GM19452 (cell line): ENCODE data around the gene MPPED1.

Experiments used
- ATAC-seq: cut with Tn5 transposase; IDR thresholded peaks from one replicate; pipeline ENCODE4 v1.9.1; 2021; ENCODE audit not compliant: unreplicated experiment

The MPPED1 gene

GRCh38 chr22:43491177-43491576 is 79.4 kb downstream of the MPPED1 start:
- ATAC-seq = no peak

GRCh38 chr22:43491737-43492136 is 79.9 kb downstream of the MPPED1 start:
- ATAC-seq = no peak

- ATAC-seq = no peak
These were observed 81.5 kb downstream of the MPPED1 start for GRCh38 chr22:43493297-43493696.

GRCh38 chr22:43497956-43498855 is 86.4 kb downstream of the MPPED1 start:
- ATAC-seq = no peak

GRCh38 chr22:43498856-43499253 is 87.0 kb downstream of the MPPED1 start:
- no peak for ATAC-seq

- ATAC-seq = no peak
These were observed 89.3 kb downstream of the MPPED1 start for GRCh38 chr22:43500792-43501785.

- no peak for ATAC-seq
These were observed 90.1 kb downstream of the MPPED1 start for GRCh38 chr22:43501878-43502277.

GRCh38 chr22:43502306-43502874 is 90.6 kb downstream of the MPPED1 start:
- no peak for ATAC-seq

GRCh38 chr22:43504068-43504467 is 92.3 kb downstream of the MPPED1 start:
- ATAC-seq = no peak

- ATAC-seq = no peak
These were observed 93.0 kb downstream of the MPPED1 start for GRCh38 chr22:43504666-43505261.

- ATAC-seq = no peak
These were observed 93.6 kb downstream of the MPPED1 start for GRCh38 chr22:43505423-43505822.

- ATAC-seq = no peak
These were observed 94.1 kb downstream of the MPPED1 start for GRCh38 chr22:43505896-43506295.

GRCh38 chr22:43506487-43506886 is 94.7 kb downstream of the MPPED1 start:
- no peak for ATAC-seq

- ATAC-seq = no peak
These were observed 95.4 kb downstream of the MPPED1 start for GRCh38 chr22:43507235-43507634.

GRCh38 chr22:43508489-43508888 is 96.7 kb downstream of the MPPED1 start:
- no peak for ATAC-seq

GRCh38 chr22:43509337-43509736 is 97.5 kb downstream of the MPPED1 start:
- no peak for ATAC-seq

GRCh38 chr22:43510281-43511070 is 98.7 kb downstream of the MPPED1 start:
- no peak for ATAC-seq

- no peak for ATAC-seq
These were observed 99.6 kb downstream of the MPPED1 start for GRCh38 chr22:43511276-43511910.

GRCh38 chr22:43512279-43512678 is 100.5 kb downstream of the MPPED1 start:
- ATAC-seq = no peak
